GM18517 (cell line): ENCODE results near the gene FTO.
"Not testable (repeated sequence)": the region's sequence is repeated elsewhere in the genome, so short reads cannot be mapped to it uniquely, and the experiment has no call there.

Experiments
- ATAC-seq: cut with Tn5 transposase; IDR thresholded peaks from one replicate; pipeline ENCODE4 v1.9.1; 2021; ENCODE audit warnings: mild to moderate bottlenecking, moderate library complexity; ENCODE audit not compliant: unreplicated experiment

The FTO gene

DNA sequence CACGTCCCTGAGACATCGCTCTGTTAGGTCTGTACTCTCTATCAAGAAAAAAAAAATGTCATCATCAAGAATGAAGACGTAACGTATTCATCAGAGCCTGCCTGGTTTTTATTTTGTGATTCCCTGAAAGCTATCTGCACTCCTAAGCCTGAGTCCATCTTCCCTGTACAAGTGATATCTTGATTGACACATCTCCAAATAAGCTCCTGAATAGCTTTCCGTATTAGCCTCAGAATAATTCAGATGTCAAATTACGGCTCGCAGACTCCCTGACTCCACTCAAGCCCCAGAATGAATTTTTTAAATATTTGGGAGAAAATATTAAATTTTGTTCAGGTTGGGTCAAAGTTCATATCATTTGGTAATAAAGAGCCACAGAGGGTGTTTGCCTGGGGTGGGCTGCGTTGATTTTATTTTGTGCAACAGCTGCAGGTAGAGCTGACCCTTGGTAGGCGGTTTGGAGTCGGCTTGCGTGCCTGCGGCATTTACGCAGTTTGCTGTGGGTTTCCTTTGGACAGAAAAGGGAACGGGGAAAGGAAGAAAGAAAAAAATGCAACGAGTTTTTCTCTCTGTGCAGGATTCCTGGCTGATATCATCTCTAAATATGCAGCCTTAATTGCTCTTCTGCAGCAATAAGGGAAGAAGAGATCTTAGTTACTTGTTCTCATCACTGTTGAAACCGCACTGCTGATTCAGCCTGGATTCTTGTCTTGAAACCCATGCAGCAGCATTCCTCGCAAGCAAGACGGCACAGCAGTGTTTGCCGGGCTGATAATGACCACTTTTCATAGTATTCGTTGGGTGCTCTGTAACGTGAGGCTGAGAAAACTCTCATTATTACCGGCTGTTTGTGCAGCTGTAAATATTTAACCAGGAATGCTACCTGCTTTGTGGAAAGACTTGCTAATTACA, 467.9 kb downstream of the FTO start:
- no peak for ATAC-seq

DNA sequence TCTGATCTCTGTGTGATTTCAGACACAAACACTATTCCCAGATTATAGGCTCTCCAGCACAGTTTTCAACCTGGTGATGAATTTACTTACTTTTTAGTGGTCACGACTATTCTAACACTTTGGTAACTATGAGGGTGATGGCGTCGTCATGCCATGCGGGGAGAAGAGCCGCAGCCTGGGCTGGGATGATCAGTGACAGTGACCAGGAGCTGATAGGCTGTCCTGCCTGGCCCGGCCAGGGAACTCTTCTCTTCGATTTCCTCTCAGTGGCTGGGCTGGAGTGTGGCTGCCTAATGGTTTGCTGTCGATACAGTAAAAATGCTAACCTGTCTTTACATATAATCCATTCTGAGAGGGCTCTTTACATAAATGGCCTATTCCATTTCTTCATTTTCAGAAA, 469.5 kb downstream of the FTO start:
- ATAC-seq: no peak

DNA sequence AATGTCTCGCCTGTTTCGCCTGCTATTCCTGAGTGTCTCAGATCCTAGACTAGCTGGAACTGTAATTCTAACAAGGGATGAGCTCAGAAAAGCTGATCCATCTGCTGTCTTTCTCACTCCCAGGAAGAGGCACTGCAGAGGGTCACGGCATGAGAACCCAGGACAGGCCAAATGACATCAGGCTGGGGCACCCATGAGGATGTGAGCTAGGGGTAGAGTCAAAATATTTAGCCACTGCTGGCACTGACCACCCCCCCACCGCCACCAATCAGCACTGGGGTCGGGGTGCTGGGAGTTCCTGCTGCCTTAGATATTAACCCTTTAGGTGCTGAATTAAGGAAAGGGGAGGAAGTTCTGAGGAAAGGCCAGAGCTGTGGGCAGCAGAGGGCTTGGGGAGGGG, 470.2 kb downstream of the FTO start:
- no peak for ATAC-seq

DNA sequence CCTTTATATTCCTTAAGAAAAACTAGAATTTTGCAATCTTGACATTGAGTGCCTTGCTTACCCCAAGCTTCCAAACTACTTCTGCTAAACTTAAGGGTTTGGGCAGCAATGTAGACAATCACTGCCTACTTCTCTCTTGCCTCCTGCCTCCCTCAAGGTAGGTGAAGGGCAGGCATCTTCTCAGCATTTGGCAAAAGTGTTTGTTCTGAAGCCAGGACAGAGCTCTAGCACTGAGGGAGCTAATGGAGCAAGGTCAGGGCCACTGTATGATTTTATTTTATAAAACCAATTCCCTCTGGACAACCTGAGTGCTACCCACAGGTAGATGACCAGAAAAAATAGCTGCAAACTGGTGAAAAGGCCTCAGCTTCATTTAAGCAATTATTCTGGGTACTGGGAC, 470.8 kb downstream of the FTO start:
- ATAC-seq: no peak

DNA sequence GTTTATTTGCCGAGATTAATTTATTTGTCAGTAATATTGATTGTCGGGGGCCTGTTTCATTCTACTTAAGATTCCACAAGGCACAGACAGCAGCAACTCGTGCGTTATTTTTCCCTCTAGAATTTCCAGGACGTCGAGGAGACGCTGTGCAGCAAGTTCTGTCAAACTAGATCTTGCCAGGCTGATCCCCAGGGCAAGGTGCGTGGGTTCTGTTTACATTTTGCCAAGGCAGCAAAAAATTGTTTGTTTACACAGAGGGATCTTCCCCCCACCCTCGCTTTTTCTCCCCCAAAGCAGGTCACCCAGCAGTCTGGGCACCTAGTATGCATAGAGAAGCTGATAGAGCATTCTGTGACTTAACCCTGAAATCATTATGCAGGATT, 471.2 kb downstream of the FTO start:
- no peak for ATAC-seq

DNA sequence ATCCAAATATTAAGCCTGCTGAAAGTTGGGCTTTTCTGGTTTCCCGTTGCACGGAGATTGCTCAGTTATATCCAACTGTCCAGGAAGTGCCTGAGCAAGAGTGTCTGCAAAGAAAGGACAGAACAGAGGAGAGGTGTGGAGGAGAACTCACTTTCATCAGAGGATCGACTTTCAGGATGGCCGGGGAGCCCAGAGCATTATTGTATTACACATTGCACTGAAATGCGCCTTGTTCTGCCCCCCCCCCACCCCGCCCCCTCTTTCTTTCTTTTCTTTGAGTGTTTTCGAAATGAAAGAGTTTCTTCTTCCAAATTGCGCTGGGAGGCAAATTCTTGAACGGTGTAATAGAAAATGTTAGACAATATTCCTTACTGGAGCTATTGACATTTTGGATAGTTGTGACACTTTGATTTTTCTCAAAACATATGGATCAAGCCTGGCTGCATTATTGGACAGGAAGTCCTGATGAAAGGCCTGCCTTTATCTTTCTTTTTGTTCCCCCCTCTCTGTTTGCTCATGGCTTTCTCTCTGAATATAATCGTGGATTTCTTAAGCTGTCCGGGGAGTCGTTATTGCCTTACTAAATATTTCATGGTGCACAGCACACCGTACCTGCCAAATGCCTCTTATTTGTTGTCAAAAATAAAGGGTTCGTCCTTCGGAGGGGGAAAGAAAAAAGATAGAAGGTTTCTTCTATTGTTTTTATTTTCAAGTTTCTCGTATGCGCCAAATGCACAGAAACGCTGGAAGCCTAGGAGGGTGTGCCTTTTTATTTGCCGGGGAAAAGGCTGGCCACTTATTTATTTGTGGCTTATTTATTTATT, 471.8 kb downstream of the FTO start:
- no peak for ATAC-seq

DNA sequence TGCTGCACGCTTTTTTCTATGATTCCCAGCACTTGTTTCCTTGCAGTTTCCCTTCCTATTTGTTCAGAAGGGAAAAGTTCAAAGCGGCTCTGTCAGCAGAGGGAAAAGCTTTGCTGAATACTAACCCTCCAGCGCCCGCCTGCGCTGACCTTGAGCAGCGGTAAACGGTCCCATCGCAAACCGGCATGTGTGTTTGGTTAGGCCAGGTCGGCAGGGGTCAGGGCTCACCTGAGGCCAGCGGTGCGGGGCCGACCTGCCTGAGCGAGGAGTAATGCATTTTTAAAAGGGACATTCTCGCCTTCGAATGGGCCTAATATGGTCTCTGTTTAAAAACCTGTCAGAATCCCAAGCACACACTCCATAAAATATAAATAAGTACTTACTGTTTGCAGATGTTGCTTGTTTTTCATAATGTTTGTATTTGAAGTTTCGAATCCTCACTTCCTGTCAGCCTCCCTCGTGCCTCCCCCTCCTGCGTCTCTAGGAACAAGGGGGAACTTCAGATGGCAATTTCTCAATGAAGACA, 472.5 kb downstream of the FTO start:
- ATAC-seq: no peak

DNA sequence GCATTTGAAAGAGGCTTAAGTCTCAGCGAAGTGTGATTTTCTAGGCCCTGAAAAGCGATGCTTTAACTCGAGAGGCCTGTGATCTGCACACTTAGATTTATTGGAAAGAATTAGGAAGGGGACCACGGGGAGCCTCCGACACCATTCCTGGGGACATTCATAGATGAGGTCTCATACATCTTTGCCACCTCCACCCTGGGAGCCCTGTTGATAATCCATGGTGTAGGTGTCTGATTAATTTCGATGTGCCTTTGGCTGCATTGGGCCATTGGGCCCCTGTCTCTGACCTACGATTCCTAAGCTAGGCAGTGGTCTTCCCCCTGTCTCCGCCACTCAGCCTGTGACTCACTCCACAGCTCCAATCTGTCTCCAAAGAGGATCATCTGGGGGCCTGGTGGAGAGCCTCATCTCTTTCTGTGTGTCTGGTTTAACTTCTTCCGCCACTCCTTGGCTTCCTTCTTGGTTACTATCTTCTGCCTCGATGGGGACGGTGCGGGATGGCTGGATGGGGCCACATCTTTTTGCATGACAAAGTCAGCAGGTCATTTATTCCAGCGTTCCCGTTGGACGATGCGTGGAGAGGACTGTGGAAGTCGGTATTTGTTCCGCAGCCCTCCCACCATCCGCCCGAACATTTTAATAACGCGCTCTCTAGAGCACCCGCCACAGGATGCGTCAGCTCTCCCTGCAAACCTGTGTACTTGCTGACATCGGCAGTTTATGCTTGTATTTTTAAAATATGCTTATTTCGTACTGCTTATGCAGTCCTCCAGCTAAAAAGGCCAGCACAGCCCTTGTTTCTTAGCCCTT, 473.3 kb downstream of the FTO start:
- ATAC-seq: no peak

DNA sequence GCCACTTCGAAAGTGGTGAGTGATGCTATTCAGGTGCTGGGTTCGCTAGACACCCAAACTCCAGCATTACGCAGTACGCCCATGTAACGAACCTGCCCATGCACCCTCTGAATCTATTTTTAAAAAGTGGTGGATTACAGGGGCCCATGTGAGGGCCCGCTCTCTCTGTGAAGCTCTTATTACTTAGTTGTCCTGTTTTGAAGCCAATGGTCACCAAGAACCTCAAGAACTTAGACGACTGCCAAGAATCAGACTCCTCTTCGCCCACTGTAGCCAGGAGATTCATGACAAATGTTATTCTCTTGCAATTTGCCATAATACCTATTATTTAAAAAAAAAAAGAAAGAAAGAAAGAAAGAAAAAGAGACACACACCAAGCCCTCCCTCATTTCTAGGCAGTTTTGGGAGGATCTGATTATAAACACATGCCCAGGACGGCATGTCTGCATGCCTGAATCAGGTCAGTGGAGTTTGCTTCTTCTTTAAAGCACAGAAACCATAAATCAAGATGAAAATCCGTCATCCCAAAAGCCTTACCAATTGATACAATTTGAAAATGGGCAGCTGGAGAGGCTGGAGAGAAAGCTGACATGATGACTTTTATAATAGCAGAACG, 474.0 kb downstream of the FTO start:
- ATAC-seq: no peak

DNA sequence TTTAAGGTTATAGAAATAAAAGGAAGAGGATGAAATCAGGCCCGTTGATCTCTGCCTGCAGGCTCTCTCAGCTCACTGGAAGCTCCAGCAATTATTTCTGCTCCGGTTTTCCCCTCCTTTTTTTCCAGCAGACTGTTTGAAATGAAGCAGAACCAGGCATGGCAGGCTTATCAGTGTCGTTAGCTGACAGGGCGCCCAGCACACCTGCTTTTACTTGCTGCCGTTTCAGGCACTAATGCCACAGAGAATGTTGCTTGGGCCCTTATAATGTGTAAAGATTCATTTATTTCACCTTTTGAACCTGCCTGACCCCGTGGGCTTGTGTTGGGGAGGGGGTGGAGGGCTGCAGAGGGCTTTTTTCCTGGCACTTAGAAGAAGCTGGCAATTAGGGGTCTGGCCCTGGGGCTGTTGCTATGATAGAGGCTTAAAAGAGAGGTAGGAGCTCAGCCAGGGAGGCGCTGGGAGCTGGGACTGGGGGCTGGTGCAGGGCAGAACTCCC, 474.6 kb downstream of the FTO start:
- no peak for ATAC-seq

DNA sequence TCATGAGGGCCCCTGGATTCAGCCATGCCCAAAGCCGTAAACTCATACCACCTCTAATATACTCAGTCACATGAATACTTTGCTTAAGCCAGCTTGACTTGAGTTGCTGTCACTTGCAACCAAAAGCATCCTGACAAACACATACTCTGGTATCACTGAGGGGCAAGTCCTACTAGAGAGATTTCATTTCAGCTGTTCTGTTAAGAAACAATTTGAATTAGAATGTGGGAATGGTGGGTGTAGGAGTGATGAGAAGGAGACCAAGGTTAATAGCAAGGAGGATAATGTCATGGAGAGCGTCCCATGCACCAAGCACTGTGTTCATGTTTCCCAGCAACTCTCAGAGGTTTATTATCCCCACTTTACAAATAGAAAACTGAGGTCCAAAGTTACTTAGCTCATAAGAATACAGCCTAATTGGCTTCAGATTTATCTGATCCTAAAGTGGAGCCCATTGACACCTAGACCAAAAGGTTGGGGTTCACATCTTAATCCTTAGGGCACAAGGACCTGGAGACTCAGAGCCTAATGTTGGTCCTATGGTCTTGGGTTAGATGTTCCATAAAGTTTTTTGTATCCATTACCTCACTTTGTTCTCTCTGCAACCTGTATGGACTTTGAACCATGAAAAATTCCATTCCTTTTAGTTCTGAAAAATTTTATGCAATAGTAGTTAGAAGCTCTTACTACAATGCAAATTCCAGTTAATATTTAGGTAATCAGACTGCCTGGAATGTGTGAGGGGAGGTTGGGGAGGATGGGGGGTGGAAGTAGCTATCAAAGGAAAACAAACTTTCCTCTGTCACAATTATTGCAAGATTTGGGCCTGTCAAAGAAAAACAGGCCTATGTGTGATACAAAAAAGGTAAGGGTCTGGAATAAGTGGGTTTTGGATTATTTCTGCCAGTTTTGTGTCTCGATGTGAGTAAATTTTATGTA, 476.7 kb downstream of the FTO start:
- no peak for ATAC-seq

DNA sequence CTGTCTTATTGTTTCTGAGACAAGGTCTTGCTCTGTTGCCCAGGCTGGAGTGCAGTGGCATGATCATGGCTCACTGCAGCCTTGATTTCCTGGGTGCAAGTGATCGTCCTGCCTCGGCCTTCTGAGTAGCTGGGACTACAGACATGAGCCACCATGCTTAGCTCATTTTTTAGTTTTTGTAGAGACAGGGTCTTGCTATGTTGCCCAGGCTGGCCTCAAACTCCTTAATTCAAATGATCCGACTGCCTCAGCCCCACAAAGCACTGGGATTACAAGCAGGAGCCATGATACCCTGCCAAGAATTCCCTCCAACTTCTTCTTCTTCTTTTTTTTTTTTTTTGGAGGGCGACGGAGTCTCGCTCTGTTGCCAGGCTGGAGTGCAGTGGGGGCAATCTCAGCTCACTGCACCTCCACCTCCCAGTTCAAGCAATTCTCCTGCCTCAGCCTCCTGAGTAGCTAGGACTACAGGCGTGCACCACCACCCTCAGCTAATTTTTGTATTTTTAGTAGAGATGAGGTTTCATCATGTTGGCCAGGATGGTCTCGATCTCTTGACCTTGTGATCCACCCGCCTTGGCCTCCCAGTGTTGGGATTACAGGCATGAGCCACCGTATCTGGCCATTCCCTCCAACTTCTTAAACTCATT, 477.9 kb downstream of the FTO start:
- not testable (repeated sequence) for ATAC-seq

DNA sequence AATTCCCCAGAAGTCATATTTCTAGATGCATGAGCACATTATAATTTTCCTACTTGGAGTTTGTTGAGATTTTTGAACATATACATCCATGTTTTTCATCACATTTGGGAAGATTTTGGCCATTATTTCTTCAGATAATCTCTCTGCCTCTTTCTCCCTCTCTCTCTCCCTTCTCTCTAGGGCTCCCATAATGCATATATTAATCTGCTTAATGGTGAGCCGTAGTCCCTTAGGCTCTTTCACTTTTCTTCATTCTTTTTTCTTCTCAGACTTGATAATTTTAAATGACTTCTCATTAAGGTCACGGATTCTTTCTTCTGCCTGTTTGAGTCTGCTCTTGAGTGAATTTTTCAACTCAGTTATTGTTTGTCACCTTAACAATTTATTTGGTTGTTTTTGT, 481.1 kb downstream of the FTO start:
- no peak for ATAC-seq

DNA sequence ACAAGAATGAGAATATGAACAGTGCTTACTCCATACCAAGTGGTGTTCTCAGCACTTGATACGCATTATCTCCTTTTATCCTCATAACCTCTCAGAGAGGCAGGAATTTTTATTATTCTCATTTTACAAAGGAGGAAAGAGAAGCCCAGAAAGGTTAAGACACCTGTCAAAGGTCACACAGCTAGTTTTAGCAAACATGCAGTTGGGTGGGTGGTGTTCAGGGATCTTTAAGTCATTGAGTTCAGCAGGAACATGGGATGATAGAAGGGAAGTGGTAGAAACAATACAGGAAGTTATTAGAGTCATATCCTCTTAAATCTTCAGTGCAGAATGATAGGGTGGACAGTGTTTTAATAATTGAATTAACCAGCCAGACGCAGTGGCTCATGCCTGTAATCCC, 487.2 kb downstream of the FTO start:
- no peak for ATAC-seq

DNA sequence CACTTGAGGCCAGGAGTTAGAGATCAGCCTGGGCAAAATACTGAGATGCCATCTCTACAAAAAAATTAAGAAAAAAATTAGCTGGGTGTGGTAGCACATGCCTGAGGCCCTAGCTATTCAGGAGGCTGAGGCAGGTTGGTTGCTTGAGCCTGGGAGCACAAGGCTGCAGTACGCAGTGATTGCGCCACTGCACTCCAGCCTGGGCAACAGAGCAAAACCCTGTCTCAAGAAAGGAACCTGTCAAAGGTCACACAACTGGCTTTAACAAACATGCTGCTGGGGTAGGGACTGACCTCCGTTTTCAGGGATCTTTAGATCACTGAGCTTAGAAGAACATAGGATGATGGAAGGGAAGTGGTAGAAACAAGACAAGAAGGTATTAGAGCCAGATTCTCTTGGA, 487.6 kb downstream of the FTO start:
- ATAC-seq: no peak

DNA sequence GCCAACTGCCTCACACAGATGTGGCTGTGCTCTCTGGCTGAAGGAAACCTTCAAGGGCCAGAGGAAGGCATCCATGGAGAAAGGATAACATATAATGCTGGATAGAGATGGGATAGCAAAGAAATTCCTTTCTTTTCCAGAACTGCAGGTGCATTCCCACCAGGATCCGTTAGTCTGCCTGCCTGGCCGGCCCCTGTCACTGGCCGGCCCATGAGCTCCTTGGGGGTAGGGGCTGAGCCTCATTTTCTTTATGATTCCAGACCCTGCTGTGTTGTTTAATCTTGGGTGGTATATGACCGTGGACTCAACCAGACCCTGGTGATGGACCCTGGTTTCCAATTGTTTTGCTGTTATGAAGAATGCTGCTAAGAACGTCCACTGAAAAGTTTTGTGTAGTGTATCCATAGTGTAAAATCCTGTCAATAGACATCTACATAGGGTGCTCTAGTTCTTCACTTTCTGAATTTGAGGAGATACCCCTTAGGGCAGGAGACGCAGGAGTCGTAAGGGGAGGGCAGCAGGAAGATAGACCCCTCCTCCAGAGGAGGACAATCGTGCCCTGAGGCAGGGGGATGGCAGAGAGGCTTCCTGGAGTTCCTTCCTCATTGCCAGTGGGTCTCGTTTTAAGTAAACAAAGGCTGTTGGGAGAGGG, 489.2 kb downstream of the FTO start:
- ATAC-seq: no peak

DNA sequence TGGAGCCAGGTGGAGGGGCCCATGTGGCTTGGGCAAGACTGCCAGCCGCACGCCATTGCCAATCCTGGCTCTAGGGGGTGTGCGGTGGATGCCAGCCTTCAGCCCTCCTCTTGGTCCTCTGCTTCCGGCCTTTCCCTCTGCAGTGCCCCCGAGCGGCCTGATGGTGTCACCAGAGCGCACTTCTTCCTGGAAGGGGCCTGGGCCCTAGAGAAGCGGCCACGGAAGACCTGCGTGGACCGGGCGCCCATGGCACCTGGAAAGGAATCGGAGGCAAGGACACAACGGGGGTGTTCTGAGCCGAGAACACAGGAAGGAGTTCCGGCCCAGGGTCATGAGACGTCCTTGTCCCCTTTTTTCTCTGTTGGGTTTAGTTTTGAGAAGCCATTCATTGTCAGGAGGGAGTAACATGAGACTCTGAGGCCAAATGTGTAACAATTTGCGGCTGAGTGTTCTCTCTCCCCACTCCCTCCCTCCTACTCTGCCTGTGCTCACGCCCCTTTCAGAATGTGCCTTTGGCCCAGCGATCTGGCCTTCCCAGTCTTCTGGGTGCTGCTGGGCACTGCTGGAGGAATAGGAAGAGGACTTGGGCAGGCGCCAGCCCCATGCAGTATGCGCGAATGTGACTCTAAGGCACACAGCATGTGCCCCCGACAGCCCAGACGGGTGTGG, 489.8 kb downstream of the FTO start:
- ATAC-seq: peak; percentile 87

DNA sequence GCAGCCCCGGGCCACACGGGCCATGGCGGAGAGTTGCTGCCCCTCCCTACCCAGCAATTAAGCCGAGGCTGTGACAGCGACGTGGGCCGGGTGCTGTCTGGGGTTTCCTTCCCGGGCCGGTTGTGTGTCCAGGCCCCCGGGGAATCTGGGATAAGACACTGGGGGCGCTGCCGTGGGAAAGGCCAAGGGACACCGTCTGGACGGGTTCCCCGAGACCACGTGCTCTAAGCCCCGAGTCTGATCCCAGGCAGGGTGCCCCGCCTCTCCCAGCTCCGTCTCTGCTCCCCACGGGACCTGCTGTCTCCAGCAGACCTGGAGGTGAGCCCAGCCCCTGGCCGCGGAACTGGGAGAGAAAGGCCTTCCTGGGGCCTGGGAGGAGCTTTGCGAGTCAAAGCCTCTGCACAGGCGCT, 490.4 kb downstream of the FTO start:
- ATAC-seq: no peak
